HEK293 (cell line): Measurements from ENCODE around the gene KLHL29.

Experiments
- CTCF ChIA-PET: fragments of 350-600 bp; formaldehyde crosslinking; extraction: SDS; loops from one replicate; lab custom pipeline; 2021; ENCODE audit warnings: antibody characterized with exemption; lab: Yijun Ruan, JAX
- POLR2A ChIA-PET: fragments of 300-600 bp; formaldehyde crosslinking; extraction: SDS; loops from one replicate; lab custom pipeline; 2020; ENCODE audit warnings: antibody characterized with exemption, inconsistent platforms; lab: Yijun Ruan, JAX
- H3K27ac ChIP-seq: fragments of 200-500 bp; sonication (Bioruptor generic); 2 replicates; pipeline ENCODE4 v1.5.1; 2014; ENCODE audit warnings: low read depth, low read length, control low read depth, inconsistent platforms; ENCODE audit errors: extremely low read depth
- H3K36me3 ChIP-seq, 2 experiments: fragments of 200-500 bp in 1 of 2; sonication (Bioruptor generic) in 1 of 2; 1 replicate in 1 of 2; 2 replicates in 1 of 2; pipeline ENCODE4 v1.5.1; 2014 to 2017; ENCODE audit warnings: inconsistent platforms in 2 of 2, low read length in 2 of 2; ENCODE audit not compliant: control insufficient read depth in 2 of 2, insufficient read depth in 1 of 2
- H3K4me1 ChIP-seq: fragments of 200-500 bp; sonication (Bioruptor generic); 2 replicates; pipeline ENCODE4 v1.5.1; 2014; ENCODE audit warnings: mild to moderate bottlenecking, low read length, inconsistent platforms; ENCODE audit not compliant: control insufficient read depth, insufficient read depth
- H3K4me3 ChIP-seq: 2 replicates; pipeline ENCODE4 v1.5.1; 2011; ENCODE audit warnings: low read depth, mild to moderate bottlenecking, control low read depth, low read length, moderate library complexity
- H3K9me3 ChIP-seq: fragments of 200-500 bp; sonication (Bioruptor generic); 2 replicates; pipeline ENCODE4 v1.5.1; 2014; ENCODE audit warnings: low read depth, low read length, inconsistent platforms; ENCODE audit not compliant: control insufficient read depth, insufficient read depth
- EGR2 ChIP-seq: fragments of 450-650 bp; formaldehyde crosslinking; IDR thresholded peaks from 2 replicates; pipeline ENCODE4 v1.5.1; 2016; ENCODE audit warnings: low read depth, missing biosample characterization, missing genetic modification characterization
- GLI4 ChIP-seq: fragments of 450-650 bp; formaldehyde crosslinking; IDR thresholded peaks from 2 replicates; pipeline ENCODE4 v1.5.1; 2016; ENCODE audit warnings: missing biosample characterization, missing genetic modification characterization
- MZF1 ChIP-seq: fragments of 450-650 bp; formaldehyde crosslinking; IDR thresholded peaks from 2 replicates; pipeline ENCODE4 v1.5.1; 2017; ENCODE audit warnings: missing biosample characterization, missing genetic modification characterization, borderline replicate concordance
- SP7 ChIP-seq: fragments of 450-650 bp; formaldehyde crosslinking; IDR thresholded peaks from 2 replicates; pipeline ENCODE4 v1.5.1; 2016; ENCODE audit warnings: missing biosample characterization, missing genetic modification characterization
- ZBTB17 ChIP-seq: fragments of 450-650 bp; formaldehyde crosslinking; IDR thresholded peaks from 2 replicates; pipeline ENCODE4 v1.5.1; 2016; ENCODE audit warnings: missing biosample characterization, missing genetic modification characterization
- ZFHX2 ChIP-seq: fragments of 450-650 bp; formaldehyde crosslinking; conservative IDR thresholded peaks from 2 replicates; pipeline ENCODE4 v1.5.1; 2016; ENCODE audit warnings: missing biosample characterization, missing genetic modification characterization
- ZNF121 ChIP-seq: fragments of 450-650 bp; formaldehyde crosslinking; IDR thresholded peaks from 2 replicates; pipeline ENCODE4 v1.5.1; 2016; ENCODE audit warnings: missing biosample characterization, missing genetic modification characterization
- ZNF157 ChIP-seq: fragments of 450-650 bp; formaldehyde crosslinking; IDR thresholded peaks from 2 replicates; pipeline ENCODE4 v1.5.1; 2016; ENCODE audit warnings: missing biosample characterization, missing genetic modification characterization
- ZNF169 ChIP-seq: fragments of 450-650 bp; formaldehyde crosslinking; IDR thresholded peaks from 2 replicates; pipeline ENCODE4 v1.5.1; 2016; ENCODE audit warnings: missing biosample characterization, missing genetic modification characterization
- ZNF311 ChIP-seq: fragments of 450-650 bp; formaldehyde crosslinking; IDR thresholded peaks from 2 replicates; pipeline ENCODE4 v1.5.1; 2017; ENCODE audit warnings: missing biosample characterization, missing genetic modification characterization, borderline replicate concordance
- ZNF600 ChIP-seq: fragments of 450-650 bp; formaldehyde crosslinking; IDR thresholded peaks from 2 replicates; pipeline ENCODE4 v1.5.1; 2016; ENCODE audit warnings: missing biosample characterization, missing genetic modification characterization
- TF ChIP-seq, protein P1 (sequence below): fragments of 450-650 bp; formaldehyde crosslinking; IDR thresholded peaks from 2 replicates; pipeline ENCODE4 v1.5.1; 2016; ENCODE audit warnings: missing biosample characterization, missing genetic modification characterization
- TF ChIP-seq, protein P2 (sequence below): fragments of 450-650 bp; formaldehyde crosslinking; IDR thresholded peaks from 2 replicates; pipeline ENCODE4 v1.5.1; 2017; ENCODE audit warnings: missing biosample characterization, missing genetic modification characterization
- TF ChIP-seq, protein P3 (sequence below): fragments of 450-650 bp; formaldehyde crosslinking; IDR thresholded peaks from 2 replicates; pipeline ENCODE4 v1.5.1; 2016; ENCODE audit warnings: missing biosample characterization, missing genetic modification characterization
- TF ChIP-seq, protein P4 (sequence below): fragments of 450-650 bp; formaldehyde crosslinking; IDR thresholded peaks from 2 replicates; pipeline ENCODE4 v1.5.1; 2017; ENCODE audit warnings: missing biosample characterization, missing genetic modification characterization
- TF ChIP-seq, protein P5 (sequence below): fragments of 450-650 bp; formaldehyde crosslinking; IDR thresholded peaks from 2 replicates; pipeline ENCODE4 v1.5.1; 2017; ENCODE audit warnings: missing biosample characterization, missing genetic modification characterization
- TF ChIP-seq, protein P6 (sequence below): fragments of 450-650 bp; formaldehyde crosslinking; IDR thresholded peaks from 2 replicates; pipeline ENCODE4 v1.5.1; 2016; ENCODE audit warnings: missing biosample characterization, missing genetic modification characterization

KLHL29 gene

DNA sequence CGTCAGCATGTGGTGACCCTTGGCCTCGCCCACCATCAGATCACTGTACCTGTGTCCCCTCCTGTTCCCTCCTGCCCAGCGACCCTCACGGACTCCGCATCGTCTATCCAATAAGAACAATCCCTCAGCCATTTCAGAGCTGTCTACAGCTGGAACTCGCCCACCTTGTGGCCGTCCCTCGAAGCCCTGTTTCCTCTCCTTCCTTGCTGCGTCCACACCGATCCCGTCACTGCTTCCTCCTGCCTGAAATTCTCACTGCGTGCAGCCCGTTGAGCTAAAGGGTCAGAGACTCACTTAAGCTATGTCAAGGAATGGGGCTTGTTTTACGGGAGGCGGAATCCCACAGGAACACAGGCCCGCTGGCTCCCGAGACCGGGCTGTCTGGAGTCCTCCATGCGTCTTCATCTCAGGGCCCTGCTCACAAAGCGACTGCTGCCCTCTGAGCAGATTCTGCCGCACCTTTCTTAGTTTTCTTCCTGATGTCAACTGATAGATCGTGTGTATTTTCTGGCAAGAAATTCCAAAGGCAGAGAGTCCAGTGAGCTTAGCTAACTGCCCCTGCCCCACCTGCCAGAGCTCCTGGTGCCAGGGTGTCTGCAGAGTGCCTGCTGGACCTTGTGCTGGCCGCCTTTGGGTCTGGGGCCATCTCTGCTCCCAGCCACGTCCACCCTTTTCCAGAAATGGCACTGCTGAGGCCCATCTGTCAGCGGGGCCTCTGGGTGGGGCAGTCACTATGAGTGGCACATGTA lies 35.3 kb downstream of the KLHL29 start (continued):
- no peak for TF ChIP-seq SP7
- no peak for TF ChIP-seq ZNF157 (tag by site-specific recombination)
- TF ChIP-seq, protein P1, sequence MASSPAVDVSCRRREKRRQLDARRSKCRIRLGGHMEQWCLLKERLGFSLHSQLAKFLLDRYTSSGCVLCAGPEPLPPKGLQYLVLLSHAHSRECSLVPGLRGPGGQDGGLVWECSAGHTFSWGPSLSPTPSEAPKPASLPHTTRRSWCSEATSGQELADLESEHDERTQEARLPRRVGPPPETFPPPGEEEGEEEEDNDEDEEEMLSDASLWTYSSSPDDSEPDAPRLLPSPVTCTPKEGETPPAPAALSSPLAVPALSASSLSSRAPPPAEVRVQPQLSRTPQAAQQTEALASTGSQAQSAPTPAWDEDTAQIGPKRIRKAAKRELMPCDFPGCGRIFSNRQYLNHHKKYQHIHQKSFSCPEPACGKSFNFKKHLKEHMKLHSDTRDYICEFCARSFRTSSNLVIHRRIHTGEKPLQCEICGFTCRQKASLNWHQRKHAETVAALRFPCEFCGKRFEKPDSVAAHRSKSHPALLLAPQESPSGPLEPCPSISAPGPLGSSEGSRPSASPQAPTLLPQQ (tag by site-specific recombination) = no peak
- TF ChIP-seq, protein P2, sequence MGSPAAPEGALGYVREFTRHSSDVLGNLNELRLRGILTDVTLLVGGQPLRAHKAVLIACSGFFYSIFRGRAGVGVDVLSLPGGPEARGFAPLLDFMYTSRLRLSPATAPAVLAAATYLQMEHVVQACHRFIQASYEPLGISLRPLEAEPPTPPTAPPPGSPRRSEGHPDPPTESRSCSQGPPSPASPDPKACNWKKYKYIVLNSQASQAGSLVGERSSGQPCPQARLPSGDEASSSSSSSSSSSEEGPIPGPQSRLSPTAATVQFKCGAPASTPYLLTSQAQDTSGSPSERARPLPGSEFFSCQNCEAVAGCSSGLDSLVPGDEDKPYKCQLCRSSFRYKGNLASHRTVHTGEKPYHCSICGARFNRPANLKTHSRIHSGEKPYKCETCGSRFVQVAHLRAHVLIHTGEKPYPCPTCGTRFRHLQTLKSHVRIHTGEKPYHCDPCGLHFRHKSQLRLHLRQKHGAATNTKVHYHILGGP (tag by site-specific recombination) = no peak
- TF ChIP-seq ZNF121 (tag by site-specific recombination) = no peak

DNA sequence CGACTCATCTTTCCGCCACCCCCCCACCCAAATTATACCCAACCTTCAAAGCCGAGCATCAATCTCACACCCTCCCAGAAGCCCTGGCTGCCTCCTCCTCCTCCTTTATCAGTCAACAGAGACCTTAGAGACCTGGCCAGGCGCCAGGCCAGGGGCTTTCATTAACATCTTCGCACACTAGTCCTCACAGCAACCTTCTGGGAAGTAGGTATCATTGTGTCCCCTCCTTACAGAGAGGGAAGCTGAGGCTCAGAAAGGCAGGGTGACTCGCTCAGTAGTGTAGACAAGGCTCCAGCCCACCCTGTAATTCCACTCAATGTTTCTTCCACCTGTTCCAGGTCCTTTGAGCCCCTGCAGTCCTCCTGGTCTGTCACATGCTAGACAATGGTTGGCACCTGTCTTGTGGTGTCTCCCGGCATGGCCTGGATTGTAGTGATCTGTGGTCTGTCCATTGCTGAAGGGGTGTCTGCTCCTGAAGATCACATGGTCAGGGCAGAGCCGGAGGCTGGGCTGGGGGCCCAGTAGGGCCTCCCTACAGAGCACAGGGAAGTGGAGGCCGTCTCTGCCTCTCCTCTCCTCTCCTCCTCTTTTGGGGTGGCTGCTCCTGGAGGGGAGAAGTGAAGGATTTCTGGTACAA lies 36.0 kb downstream of the KLHL29 start:
- H3K36me3 ChIP-seq = no peaks in the 10 kb centered on the region; a peak in 1 of 3 replicates
- no peak overlapping the region for H3K27ac ChIP-seq
- CTCF ChIA-PET = no interaction called here
- no peak overlapping the region for H3K4me3 ChIP-seq
- no peaks in the 10 kb centered on the region for H3K9me3 ChIP-seq
- no peaks in the 10 kb centered on the region for H3K4me1 ChIP-seq
- TF ChIP-seq, protein P3, sequence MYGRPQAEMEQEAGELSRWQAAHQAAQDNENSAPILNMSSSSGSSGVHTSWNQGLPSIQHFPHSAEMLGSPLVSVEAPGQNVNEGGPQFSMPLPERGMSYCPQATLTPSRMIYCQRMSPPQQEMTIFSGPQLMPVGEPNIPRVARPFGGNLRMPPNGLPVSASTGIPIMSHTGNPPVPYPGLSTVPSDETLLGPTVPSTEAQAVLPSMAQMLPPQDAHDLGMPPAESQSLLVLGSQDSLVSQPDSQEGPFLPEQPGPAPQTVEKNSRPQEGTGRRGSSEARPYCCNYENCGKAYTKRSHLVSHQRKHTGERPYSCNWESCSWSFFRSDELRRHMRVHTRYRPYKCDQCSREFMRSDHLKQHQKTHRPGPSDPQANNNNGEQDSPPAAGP (tag by site-specific recombination) = 0 out of 2 replicates have a peak, but pooled peaks have one; percentile 30
- TF ChIP-seq MZF1 = no peak
- POLR2A ChIA-PET = no interaction called here

DNA sequence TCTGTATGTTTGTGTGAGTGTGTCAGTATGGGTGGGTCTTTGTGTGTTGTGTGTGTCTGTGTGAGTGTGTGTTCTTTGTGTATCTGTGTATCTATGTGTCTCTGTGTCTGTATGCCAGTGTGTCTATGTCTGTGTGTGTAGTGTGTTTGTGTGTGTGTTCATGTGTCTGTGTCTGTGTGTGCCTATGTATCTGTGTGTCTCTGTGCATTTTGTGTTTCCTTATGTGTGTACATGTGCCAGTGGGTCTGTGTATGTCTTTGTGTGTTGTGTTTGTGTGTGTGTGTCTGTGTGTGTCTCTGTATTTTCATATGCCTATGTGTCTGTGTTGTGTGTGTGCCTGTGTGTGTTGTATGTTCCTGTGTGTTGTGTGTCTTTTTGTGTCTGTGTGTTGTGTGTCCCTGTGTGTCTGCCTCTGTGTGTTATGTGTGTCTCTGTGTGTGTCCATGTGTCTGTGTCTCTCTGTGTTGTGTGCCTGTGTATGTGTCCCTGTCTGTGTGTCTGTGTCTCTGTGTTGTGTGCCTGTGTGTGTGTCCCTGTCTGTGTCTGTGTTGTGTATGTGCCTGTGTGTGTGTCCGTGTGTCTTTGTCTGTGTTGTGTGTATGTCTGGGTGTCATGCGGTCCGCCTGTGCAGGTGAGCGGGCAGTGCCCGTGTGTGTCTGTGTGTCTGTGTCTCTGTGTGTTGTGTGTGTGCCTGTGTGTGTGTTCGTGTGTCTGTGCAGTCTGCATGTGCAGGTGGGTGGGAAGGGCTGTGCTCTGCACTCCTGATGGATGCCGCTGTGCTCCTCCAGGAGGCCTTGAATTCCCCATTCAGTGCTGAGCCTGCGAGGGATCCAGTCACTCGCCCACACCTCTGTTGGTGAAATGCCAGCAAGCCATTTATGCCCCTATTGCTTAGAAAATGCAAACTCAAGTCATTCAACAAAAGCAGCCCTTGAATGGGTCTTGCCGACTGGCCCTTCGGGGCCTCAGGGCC lies 37.4 kb downstream of the KLHL29 start:
- Histone ChIP-seq H3K27ac (no peak overlapping the region), H3K36me3 (no peaks in the 10 kb centered on the region; a peak in 1 of 3 replicates), H3K4me1 (no peaks in the 10 kb centered on the region), H3K4me3 (no peak overlapping the region)
- POLR2A ChIA-PET = no interaction called here
- peak; percentile 88 for TF ChIP-seq ZBTB17
- TF ChIP-seq GLI4 = no peak
- TF ChIP-seq ZNF311 (tag by site-specific recombination) = 0 out of 2 replicates have a peak, but pooled peaks have one; percentile 24
- TF ChIP-seq ZNF169 (tag by site-specific recombination) = no peak
- peak; percentile 77 for TF ChIP-seq ZFHX2 (tag by site-specific recombination)
- 0 out of 2 replicates have a peak, but pooled peaks have one; percentile 46 for TF ChIP-seq ZNF600 (tag by site-specific recombination)
- 0 out of 2 replicates have a peak, but pooled peaks have one; percentile 34 for TF ChIP-seq EGR2 (tag by site-specific recombination)
- TF ChIP-seq, protein P4, sequence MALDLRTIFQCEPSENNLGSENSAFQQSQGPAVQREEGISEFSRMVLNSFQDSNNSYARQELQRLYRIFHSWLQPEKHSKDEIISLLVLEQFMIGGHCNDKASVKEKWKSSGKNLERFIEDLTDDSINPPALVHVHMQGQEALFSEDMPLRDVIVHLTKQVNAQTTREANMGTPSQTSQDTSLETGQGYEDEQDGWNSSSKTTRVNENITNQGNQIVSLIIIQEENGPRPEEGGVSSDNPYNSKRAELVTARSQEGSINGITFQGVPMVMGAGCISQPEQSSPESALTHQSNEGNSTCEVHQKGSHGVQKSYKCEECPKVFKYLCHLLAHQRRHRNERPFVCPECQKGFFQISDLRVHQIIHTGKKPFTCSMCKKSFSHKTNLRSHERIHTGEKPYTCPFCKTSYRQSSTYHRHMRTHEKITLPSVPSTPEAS = peak; percentile 71
- TF ChIP-seq, protein P5, sequence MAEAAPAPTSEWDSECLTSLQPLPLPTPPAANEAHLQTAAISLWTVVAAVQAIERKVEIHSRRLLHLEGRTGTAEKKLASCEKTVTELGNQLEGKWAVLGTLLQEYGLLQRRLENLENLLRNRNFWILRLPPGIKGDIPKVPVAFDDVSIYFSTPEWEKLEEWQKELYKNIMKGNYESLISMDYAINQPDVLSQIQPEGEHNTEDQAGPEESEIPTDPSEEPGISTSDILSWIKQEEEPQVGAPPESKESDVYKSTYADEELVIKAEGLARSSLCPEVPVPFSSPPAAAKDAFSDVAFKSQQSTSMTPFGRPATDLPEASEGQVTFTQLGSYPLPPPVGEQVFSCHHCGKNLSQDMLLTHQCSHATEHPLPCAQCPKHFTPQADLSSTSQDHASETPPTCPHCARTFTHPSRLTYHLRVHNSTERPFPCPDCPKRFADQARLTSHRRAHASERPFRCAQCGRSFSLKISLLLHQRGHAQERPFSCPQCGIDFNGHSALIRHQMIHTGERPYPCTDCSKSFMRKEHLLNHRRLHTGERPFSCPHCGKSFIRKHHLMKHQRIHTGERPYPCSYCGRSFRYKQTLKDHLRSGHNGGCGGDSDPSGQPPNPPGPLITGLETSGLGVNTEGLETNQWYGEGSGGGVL (tag by site-specific recombination) = no peak
- TF ChIP-seq, protein P6, sequence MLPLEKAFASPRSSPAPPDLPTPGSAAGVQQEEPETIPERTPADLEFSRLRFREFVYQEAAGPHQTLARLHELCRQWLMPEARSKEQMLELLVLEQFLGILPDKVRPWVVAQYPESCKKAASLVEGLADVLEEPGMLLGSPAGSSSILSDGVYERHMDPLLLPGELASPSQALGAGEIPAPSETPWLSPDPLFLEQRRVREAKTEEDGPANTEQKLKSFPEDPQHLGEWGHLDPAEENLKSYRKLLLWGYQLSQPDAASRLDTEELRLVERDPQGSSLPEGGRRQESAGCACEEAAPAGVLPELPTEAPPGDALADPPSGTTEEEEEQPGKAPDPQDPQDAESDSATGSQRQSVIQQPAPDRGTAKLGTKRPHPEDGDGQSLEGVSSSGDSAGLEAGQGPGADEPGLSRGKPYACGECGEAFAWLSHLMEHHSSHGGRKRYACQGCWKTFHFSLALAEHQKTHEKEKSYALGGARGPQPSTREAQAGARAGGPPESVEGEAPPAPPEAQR (tag by site-specific recombination) = no peak
- TF ChIP-seq, all 188 proteins: peak for 6
- no peaks in the 10 kb centered on the region for H3K9me3 ChIP-seq
- CTCF ChIA-PET = no interaction called here
